ENCODE measurements around the gene KLHL30.
A peak's percentile ranks its signal among the peaks of the same experiment; 100 is the strongest.

Gene KLHL30

GRCh38 chr2:238106698-238107524, 31.6 kb upstream of the KLHL30 start:
- DNase-seq = no peak

DNA sequence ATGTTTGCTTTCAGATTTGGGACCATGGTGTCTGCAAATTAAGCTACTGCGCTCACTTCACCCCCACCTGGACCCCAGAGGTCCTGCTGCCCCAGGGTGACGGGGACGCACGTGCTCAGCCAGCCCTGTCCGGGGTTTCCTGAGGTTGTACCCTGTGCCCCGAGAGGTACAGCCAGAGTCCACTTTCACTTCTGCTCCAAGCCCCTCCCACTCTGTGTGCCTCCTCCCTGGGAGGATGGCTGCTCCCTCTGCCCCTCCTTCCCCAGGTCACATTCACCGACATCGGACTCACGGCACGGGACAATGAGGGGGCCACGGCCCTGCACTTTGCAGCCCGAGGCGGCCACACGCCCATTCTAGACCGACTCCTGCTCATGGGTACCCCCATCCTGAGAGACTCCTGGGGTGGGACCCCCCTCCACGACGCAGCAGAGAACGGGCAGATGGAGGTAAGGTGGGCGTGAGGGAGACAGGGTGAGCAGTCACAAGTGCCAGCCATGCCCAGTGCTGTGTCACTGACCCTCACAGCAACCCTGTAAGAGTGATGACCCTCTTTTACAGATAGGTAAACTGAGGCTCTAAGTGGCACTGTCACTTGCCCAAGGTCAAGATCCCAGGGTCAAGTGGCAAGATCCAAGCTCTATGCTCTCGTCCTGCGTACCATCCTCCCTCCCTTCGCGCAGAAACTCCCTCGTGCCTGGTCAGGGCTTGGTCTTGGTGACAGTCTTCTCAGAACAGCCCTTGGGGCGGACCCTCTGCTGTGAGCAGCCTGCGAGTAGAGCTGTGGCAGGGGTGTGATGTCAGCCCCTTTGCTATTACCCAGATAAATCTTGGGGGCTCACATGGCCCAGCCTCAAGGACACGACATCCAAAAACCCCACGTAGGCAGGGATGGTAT, 30.7 kb upstream of the KLHL30 start:
- Histone ChIP-seq H3K4me1 (ENCODE audit: low read length) (peaks cover 5% of the 10 kb centered on the region), H3K27ac (ENCODE audit: low read length) (no peak overlapping the region), H3K9ac (ENCODE audit: low read length) (no peak overlapping the region), H3K36me3 (replicated peaks; ENCODE audit: insufficient read depth, low read length) (no peaks in the 10 kb centered on the region), H3K4me2 (ENCODE audit: low read depth, low read length) (0 out of 2 replicates have a peak overlapping the region, but pooled peaks have one; percentile 6), H3K79me2 (ENCODE audit: low read length) (no peaks in the 10 kb centered on the region), H3K9me3 (replicated peaks; ENCODE audit: insufficient read depth, low read length) (no peaks in the 10 kb centered on the region), H3F3A (ENCODE audit: insufficient read depth, low read length) (no peaks in the 10 kb centered on the region), H2AFZ (ENCODE audit: low read length) (no peak overlapping the region), H3K27me3 (replicated peaks; ENCODE audit: insufficient read depth, low read length) (no peaks in the 10 kb centered on the region), H3K4me3 (ENCODE audit: low read length) (no peak overlapping the region), H3K9me2 (replicated peaks; ENCODE audit: insufficient read depth, low read length) (no peaks in the 10 kb centered on the region), H4K20me1 (ENCODE audit: insufficient read depth, low read length) (no peaks in the 10 kb centered on the region)
- no peak for TF ChIP-seq EZH2 (optimal IDR thresholded peaks at IDR 0.05; ENCODE audit: low read depth, low read length)
- TF ChIP-seq EZH2phosphoT487 (IDR thresholded peaks at IDR 0.05; ENCODE audit: low read length) = no peak
- TF ChIP-seq, protein P1, sequence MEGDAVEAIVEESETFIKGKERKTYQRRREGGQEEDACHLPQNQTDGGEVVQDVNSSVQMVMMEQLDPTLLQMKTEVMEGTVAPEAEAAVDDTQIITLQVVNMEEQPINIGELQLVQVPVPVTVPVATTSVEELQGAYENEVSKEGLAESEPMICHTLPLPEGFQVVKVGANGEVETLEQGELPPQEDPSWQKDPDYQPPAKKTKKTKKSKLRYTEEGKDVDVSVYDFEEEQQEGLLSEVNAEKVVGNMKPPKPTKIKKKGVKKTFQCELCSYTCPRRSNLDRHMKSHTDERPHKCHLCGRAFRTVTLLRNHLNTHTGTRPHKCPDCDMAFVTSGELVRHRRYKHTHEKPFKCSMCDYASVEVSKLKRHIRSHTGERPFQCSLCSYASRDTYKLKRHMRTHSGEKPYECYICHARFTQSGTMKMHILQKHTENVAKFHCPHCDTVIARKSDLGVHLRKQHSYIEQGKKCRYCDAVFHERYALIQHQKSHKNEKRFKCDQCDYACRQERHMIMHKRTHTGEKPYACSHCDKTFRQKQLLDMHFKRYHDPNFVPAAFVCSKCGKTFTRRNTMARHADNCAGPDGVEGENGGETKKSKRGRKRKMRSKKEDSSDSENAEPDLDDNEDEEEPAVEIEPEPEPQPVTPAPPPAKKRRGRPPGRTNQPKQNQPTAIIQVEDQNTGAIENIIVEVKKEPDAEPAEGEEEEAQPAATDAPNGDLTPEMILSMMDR (IDR thresholded peaks at IDR 0.05; ENCODE audit: low read length) = no peak
- no peak for DNase-seq

More at GRCh38 chr2:238106698-238107524, 31.6 kb upstream of the KLHL30 start:
- Histone ChIP-seq H3K9me3 (replicated peaks; ENCODE audit: insufficient read depth, low read length) (no peaks in the 10 kb centered on the region), H4K20me1 (ENCODE audit: insufficient read depth, low read length) (no peaks in the 10 kb centered on the region), H3K4me2 (ENCODE audit: low read depth, low read length) (0 out of 2 replicates have a peak overlapping the region, but pooled peaks have one; percentile 6), H3K27ac (ENCODE audit: low read length) (no peak overlapping the region), H3K79me2 (ENCODE audit: low read length) (no peaks in the 10 kb centered on the region), H3K27me3 (replicated peaks; ENCODE audit: insufficient read depth, low read length) (no peaks in the 10 kb centered on the region), H3K4me3 (ENCODE audit: low read length) (no peak overlapping the region), H3F3A (ENCODE audit: insufficient read depth, low read length) (no peaks in the 10 kb centered on the region), H3K36me3 (replicated peaks; ENCODE audit: insufficient read depth, low read length) (no peaks in the 10 kb centered on the region), H3K9me2 (replicated peaks; ENCODE audit: insufficient read depth, low read length) (no peaks in the 10 kb centered on the region), H3K9ac (ENCODE audit: low read length) (no peak overlapping the region), H2AFZ (ENCODE audit: low read length) (no peak overlapping the region), H3K4me1 (ENCODE audit: low read length) (peaks cover 5% of the 10 kb centered on the region)
- TF ChIP-seq EZH2 (optimal IDR thresholded peaks at IDR 0.05; ENCODE audit: low read depth, low read length) (no peak), EZH2phosphoT487 (IDR thresholded peaks at IDR 0.05; ENCODE audit: low read length) (no peak)
- TF ChIP-seq, protein P1 (IDR thresholded peaks at IDR 0.05; ENCODE audit: low read length) = no peak; the same call in 1 of the 2 replicates

GRCh38 chr2:238108423-238109183, 29.9 kb upstream of the KLHL30 start:
- no peaks in the 10 kb centered on the region for H3K9me3 ChIP-seq (replicated peaks; ENCODE audit: insufficient read depth, low read length)
- no peaks in the 10 kb centered on the region for H4K20me1 ChIP-seq (ENCODE audit: insufficient read depth, low read length)
- H2AFZ ChIP-seq (ENCODE audit: low read length) = no peak overlapping the region
- H3K9ac ChIP-seq (ENCODE audit: low read length) = no peak overlapping the region
- H3K4me3 ChIP-seq (ENCODE audit: low read length) = no peak overlapping the region
- no peaks in the 10 kb centered on the region for H3K79me2 ChIP-seq (ENCODE audit: low read length)
- H3K4me2 ChIP-seq (ENCODE audit: low read depth, low read length) = peak overlapping the region; percentile 41
- no peak overlapping the region for H3K27ac ChIP-seq (ENCODE audit: low read length)
- peaks cover 5% of the 10 kb centered on the region for H3K4me1 ChIP-seq (ENCODE audit: low read length)
- H3K36me3 ChIP-seq (replicated peaks; ENCODE audit: insufficient read depth, low read length) = no peaks in the 10 kb centered on the region
- H3K27me3 ChIP-seq (replicated peaks; ENCODE audit: insufficient read depth, low read length) = no peaks in the 10 kb centered on the region
- TF ChIP-seq, protein P1 (IDR thresholded peaks at IDR 0.05; ENCODE audit: low read length) = no peak
- TF ChIP-seq EZH2phosphoT487 (IDR thresholded peaks at IDR 0.05; ENCODE audit: low read length) = no peak
- DNase-seq = peak; percentile 72
- no peaks in the 10 kb centered on the region for H3F3A ChIP-seq (ENCODE audit: insufficient read depth, low read length)
- no peaks in the 10 kb centered on the region for H3K9me2 ChIP-seq (replicated peaks; ENCODE audit: insufficient read depth, low read length)
